HG03139 (cell line): ENCODE data around the gene SPRYD7.

Experiments
- ATAC-seq: cut with Tn5 transposase; IDR thresholded peaks from one replicate; pipeline ENCODE4 v1.9.1; 2021; ENCODE audit not compliant: unreplicated experiment

SPRYD7 gene

DNA sequence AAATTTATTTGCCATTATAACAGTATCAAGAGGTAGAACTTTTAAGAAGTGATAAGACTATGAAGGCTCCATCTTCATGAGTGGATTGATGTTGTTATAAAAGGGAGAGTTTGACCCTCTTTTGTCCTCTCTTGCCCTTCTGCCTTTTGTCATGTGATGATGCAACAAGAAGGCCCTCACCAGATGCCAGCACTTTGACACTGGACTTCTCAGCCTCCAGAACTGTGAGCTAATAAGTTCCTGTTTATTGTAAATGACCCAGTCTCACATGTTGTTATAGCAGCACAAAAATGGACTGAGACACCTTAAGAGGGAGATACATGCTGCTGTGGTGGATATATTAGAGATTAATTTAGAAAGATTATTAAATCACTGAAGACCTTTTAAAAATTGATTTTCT, 71.6 kb downstream of the SPRYD7 start:
- ATAC-seq = no peak
